Glomerular endothelial cell (primary cell): ENCODE measurements around the gene BANP. TPM values are rescaled to one million over a fixed set of nuclear protein-coding genes. Genes with fewer than 3 reads are reported as not detected.
"Not testable (repeated sequence)": the region's sequence is repeated elsewhere in the genome, so short reads cannot be mapped to it uniquely, and the experiment has no call there.

ENCODE experiments used
- DNase-seq: peaks from one replicate; pipeline ENCODE4 v3.0.0-alpha.2; 2011; ENCODE audit warnings: low read depth, low spot score; ENCODE audit errors: extremely low read depth
- total RNA-seq: library from RNA; depleted of rRNA; stranded (reverse); fragments of >200 nt; gene quantifications from 2 replicates; pipeline ENCODE4 v1.2.3, GENCODE V29; 2015

The BANP gene
- total RNA-seq, 1 donor from 2014 or later = 21.1 TPM

DNA sequence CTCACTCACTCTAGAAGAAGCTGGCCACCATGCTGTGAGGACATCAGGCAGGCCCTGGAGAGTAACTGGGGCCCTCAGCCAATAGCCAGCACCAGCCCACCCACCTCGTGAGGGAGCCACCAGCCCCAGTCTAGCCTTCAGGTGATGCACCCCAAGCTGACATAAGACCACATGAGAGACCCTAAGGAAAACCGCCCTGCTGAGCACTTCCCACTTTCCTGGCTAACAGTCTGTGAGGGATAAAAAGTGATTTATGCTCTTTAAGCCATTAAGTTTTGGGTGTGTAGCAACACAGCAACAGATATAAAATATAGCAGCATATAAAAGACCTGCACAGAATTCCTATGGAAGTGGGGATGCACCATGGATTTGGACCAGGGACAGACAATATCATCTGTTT, 145.4 kb downstream of the BANP start:
- not testable (repeated sequence) for DNase-seq

DNA sequence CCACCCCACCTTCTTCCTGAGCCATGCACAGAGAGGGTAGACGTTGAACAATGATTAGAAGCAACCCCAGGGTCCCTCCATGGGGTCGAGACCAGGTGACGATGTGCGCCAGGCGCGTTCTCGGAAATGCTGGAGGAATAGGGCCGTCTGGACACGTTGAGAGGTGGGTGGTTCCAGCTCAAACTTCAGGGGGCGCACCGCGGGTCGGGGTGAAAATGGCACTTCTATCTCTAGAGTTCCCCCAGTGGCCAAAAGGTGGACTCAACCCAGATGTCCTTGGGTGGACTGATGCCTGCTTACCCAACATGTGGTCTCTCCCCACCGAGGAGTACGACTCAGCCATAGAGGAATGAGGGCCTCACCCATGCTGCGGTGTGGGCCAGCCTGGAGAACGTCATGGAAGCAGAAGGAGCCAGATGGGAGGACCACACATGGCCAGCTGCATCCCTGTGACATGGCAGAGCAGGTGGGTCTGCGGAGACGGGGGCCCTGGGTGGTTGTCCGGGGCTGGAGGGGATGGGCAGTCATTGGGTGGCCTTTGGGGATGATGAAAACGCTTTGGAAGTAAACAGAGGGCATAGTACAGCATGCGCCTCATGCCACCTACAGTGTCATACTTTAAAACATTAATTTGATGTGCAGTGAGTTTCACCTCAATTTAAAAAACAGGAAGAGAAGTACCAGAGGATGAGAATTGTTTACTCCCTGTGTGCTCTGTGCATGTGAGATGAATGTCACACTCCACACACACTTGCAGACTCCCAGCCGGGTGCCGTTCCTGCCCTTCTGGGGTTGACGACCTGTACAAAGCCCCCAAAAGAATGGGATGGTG, 147.7 kb downstream of the BANP start:
- DNase-seq = not testable (repeated sequence)

- no peak for DNase-seq
Measured at GRCh38 chr16:88099563-88099890, 148.3 kb downstream of the BANP start.

DNA sequence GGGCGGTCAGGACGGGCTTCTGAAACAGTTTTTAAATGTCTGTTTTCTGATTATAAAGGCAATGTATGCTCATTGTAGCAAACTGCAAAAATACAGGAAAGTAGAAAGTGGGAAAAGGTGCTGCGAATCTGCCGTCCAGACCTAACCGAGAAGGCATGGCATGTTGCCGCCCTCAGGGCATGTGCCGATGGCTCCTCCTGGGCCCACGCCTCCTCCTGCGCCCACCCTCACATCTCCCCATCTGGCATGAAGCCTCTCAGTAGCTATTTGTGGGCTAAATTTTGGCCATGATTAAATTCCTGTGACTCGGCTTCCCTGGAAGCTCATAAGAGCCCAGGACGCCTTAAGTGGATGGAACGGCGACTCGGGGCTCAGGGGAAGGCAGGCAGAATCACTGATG, 148.7 kb downstream of the BANP start:
- not testable (repeated sequence) for DNase-seq

GRCh38 chr16:88100801-88101622, 149.8 kb downstream of the BANP start:
- DNase-seq = not testable (repeated sequence)

DNA sequence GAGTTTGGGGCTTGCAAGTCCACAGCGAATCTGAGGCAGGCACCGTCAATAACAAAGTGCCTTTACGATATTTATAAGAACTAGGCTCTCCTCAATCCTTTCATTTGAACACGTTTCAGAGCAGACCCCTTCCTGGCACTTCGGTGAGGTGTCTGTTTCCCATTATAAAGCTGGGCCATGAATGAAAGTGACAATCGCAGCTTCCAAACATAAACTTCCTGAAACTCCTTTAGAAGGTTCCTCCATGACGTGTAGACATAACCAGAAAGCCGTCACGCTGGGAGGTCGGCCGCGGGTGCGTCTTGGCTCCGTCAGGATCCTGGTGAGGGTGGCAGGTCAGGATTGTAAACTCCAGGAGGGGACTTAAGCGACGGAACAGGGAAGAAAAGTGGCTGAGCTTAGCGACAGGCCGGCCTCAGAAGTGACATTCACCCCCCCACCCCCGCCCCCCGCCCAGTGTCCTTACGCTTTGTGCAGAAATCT, 150.4 kb downstream of the BANP start:
- DNase-seq = not testable (repeated sequence)

DNA sequence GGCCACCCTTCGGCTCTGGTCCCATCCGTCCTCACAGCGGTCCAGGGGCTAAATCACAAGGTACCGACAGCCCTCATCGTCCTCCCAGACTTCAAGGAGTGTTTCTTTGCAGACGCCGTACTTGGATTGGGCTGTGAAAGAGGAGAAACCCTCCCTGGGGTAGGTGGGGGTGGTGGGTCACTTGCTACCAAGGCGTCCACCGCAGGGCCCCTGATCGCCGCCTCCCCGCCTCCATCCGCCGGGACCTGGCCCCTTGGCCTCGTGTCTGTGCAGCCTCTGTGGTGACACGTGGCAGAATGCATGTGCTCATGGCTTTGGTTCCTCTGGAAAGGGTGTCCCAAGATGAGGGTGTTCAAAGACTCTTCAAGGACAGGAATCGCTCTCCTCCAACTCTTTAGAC, 151.4 kb downstream of the BANP start:
- DNase-seq = no peak

DNA sequence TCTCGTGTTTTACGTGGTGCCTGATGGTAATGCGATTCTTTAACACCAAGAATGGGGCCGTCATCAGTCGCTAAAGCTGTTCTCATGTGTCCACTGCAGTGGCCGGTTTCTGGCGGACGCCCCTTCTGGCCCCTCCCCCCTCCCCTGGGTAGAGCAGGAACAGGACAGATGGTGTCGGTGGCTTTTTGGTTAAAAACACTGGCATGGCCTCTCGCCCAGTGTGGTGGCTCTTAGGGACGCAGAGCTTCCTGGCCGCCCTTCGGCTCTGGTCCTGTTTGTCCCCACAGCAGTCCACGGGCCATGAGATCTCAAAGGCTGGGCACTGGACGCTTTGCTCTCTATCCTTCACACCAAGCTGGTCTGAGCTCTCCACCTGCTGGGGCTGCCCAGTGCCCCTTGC, 151.8 kb downstream of the BANP start:
- no peak for DNase-seq

GRCh38 chr16:88103581-88104188, 152.5 kb downstream of the BANP start:
- no peak for DNase-seq

DNA sequence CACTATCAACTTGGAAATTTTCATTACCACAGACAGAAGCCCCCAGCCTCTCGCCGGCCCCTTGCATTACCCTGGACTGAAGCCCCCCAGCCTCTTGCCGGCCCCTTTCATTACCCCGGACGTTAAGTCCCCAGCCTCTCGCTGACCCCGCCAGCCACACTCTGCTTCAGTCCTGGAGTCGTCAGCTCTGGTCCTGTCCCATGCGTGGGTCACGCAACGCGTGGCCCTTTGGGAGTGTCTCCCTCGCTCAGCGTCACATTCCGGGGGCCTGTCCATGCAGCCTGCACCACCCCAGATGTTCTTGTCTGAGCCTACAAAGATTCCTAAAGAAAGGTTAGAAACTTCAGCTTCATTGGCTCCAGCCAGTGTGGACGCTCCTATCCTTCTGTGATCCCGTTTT, 153.1 kb downstream of the BANP start:
- not testable (repeated sequence) for DNase-seq

GRCh38 chr16:88105574-88106140, 154.4 kb downstream of the BANP start:
- DNase-seq = not testable (repeated sequence)

DNA sequence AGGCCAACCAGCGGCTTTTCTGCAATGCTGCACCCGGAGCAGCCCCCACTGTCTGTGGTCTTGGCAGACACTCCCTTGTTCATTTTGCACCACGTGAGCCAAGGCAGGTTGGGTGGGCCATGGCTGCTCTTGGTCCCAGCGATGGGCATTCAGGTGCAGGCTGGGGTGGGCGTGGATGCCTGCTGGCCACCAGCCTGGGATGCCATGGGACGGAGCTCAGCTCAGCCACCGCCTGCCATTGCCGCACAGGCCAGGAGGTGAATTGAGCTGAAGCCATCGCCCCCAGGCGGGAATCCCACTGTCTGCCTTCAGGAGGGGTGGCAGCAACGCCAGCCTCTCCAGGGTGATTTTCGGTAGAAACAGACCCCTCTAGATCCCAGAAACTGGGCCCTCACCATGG, 155.3 kb downstream of the BANP start:
- DNase-seq = not testable (repeated sequence)

DNA sequence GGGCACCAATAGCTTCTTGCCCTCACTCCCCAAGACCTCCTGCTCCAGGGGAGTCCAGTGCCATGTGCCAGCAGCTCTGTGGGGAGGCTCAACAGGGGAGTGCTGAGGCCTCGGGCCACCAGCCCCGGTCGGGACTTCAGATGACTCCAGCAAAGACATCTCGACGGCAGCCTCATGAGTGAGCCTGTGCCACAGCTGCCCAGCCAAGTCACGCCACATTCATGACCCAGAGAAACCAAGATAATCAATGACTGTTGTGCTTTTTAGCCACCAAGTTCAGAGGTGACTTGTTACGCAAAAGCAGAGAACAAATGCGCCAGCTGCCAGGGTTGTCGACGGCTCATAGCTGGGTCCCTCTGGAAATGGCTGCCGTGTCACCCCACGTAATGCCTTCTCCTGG, 157.5 kb downstream of the BANP start:
- no peak for DNase-seq

DNA sequence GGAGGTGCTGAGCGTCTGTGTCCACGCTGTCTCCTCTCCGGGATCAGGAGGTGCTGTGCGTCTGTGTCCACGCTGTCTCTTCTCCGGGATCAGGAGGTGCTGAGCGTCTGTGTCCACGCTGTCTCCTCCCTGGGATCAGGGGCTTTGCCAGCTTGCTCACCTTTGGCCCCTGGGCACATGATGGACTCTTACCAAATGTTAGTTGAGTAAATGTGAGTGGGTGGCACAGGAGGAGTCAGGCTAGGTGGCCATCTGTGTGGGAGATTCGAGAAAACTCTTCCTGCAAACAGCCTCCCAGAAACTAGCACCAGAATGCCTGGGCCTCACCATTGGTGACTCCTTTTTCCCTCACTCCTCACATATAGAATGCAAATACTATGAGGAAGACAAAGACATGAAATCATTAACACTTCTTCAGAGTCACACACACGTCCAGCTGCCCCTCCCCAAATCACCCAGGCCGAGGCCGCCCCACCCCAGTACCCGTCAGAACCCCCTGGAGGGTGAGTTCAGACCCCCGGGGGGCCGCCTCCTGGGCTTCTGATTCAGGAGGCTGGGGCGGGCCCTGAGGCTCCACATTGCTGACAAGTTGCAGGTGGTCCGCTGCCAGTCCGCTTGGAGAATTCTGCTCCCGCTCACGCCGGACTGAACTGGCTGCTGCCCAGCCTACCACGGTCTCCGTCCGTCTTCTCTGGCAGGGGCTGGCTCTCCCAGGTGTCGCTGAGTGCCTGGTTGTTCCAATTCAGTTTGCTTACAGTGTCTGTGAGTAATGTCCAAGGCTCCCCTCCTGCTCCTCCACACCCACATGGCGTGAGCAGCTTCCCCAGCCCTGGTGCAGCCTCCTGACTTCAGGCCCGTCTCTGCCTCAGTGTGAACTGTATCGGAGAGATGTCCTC, 158.7 kb downstream of the BANP start:
- not testable (repeated sequence) for DNase-seq

DNA sequence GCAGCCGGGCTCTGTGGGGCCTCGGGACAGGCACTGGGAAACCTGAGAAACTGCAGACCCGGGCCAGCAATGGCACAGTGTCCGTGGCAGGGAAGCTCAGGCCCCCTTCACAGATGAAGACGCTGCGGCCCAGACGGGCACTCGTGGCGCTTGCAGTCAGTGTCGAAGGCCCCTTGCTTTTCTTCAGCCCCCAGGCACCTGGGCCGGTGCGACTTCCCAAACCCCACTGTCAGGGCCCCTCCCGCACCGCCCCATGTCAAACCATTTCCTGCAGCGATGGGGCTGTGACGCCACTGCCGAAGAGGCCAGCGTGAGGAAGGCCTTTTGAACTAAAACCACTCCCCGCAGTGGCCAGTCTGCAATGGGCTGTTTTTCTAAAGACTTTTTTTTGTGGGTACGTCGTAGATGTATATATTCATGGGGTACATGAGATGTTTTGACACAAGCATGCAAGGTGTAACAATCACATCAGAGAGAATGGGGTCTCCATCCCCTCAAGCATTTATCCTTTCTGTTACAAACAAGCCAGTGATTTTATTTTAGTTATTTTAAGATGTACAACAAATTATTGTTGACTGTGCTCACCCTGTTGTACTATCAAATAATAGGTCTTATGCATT, 159.8 kb downstream of the BANP start:
- not testable (repeated sequence) for DNase-seq

- not testable (repeated sequence) for DNase-seq
Measured at GRCh38 chr16:88111976-88112375, 160.7 kb downstream of the BANP start.

- DNase-seq = no peak
Measured at GRCh38 chr16:88113545-88114045, 162.4 kb downstream of the BANP start.

DNA sequence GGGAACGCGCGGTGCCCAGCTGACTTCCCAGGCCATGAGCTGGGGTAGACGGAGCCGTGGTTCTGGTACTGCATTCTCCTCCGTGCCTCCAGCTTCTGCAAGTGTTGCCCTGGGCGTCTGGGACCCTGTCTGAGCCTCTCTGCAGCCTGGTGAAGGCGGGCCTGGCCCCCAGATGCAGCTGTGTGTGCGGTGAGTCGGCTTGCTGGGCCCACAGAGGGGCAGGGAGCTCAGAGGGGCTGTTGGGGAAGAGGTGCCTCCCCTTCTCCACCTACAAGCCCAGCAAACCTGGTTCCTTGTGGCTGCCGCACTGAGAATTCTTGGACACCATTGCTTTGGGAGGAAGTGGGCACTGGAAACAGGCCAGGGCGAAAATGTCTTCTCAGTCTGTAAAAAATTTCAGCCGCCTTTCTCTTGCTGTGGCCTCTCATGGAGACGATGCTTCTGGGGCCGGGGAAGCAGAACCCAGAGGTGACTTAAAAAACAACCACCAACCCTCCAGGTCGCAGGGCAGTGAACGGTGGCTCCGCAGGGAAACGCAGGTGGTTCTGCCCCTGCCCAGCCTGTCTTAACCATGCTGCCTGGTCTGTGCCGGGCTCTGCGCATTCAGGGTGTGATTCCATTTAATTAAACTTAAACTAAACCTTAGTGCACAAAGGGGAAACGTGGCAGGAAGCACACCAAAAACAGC, 163.5 kb downstream of the BANP start:
- not testable (repeated sequence) for DNase-seq

GRCh38 chr16:88116121-88116520, 164.9 kb downstream of the BANP start:
- DNase-seq = no peak
